NCI-H82 (cell line): ENCODE results near the gene UBTD2.
A peak's percentile ranks its signal among the peaks of the same experiment; 100 is the strongest.
"Not testable (repeated sequence)": the region's sequence is repeated elsewhere in the genome, so short reads cannot be mapped to it uniquely, and the experiment has no call there.

ENCODE experiments used
- DNase-seq: peaks from one replicate; lab custom pipeline; 2025; lab: John Stamatoyannopoulos, UW

The UBTD2 gene

GRCh38 chr5:172293054-172293744 lies 9.6 kb upstream of the UBTD2 start:
- DNase-seq, result peak; percentile 77

- not testable (repeated sequence) for DNase-seq
Measured at GRCh38 chr5:172291837-172292236, 8.3 kb upstream of the UBTD2 start.

GRCh38 chr5:172288465-172288864 lies 4.9 kb upstream of the UBTD2 start:
- no peak for DNase-seq

GRCh38 chr5:172287140-172287539 lies 3.6 kb upstream of the UBTD2 start:
- DNase-seq, result not testable (repeated sequence)

GRCh38 chr5:172285226-172286143 lies 1.9 kb upstream of the UBTD2 start:
- DNase-seq, result no peak

DNA sequence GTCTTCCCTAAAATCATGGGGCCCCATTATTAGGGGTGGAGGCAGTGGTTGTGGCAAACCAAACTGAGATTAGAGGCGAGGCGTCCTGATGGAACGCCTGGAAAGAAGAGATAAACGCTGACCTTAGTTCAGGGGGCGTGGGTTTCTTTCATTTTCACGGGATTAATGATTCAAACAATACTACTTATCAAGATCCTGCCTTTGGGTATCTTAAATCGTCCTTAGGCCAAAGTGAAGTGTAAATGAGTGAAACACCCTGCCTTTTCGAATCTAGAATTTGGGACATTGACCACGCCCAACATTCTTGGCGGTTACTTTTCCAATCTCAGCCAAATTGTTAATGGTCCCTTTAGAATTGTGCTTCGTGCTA lies 1.0 kb upstream of the UBTD2 start:
- DNase-seq, result peak; percentile 51

DNA sequence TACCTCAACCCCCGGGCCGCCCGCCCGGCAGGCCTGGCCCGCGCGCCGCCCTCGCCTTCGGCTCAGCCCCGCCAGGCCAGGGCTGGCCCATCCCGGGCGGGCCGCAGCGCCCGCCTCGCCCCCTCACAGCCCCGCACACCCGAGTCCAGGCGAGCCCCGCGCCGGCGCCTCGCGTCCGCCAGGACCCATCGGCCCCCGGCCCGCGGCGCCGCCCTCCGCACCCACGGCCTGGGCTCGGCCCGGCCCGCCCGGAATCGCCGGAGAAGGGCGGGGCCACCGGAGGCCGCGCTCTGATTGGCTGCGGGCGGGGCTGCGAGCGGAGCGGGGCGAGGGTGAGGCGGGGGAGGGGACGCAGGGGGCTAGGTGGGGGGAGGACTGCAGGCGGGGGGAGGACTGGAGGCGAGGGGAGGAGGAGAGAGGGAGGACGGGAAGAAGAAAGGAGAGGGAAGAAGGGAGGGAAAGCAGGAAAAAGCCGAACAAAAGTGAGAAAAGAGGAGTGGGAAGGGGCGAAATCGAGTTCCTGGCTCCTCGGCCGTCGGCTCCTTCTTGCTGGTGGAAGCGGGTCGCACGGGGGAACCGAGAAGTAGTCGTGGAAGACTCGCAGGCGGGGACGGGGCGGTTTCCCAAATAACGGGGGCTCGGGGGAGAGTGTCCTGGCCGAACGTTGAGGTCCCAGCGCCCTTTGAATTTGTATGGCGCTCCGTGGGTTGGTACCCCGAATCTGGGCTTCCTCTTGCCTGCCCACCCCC lies 472 bp upstream of the UBTD2 start:
- DNase-seq, result peak; percentile 86

GRCh38 chr5:172282272-172283019 lies 1.1 kb downstream of the UBTD2 start:
- no peak for DNase-seq

DNA sequence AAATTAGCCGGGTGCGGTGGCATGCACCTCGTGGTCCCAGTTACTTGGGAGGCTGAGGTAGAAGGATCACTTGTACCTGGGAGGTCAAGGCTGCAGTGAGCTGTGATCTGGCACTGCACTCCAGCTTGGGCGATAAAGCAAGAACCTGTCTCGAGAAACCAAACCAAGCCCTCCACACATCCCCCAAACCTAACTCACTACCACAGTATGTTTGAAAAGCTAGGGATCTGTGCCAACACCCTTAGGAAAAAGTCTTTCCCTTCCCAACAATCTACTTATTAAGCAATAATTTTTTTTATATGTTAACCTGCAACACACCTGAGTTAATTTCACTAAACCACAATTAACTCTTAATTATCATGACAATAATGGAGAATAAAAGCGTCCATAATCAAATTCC lies 2.2 kb downstream of the UBTD2 start:
- DNase-seq, result peak; percentile 36

- DNase-seq, result peak; percentile 70
Measured at GRCh38 chr5:172280929-172281328, 2.6 kb downstream of the UBTD2 start.

DNA sequence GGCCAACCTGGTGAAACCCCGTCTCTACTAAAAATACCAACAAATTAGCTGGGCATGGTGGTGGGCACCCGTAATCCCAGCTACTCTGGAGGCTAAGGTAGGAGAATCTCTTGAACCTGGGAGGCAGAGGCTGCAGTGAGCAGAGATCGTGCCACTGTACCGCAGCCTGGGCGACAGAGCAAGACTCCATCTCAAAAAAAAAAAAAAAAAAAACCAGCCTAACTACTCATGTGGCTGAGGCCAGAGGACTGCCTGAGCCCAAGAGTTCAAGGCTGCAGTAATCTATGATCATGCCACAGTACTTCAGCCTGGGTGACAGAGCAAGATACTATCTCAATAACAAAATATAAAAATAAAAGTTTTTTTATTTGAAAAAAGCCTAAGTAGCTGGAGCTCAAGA lies 3.2 kb downstream of the UBTD2 start:
- DNase-seq, result no peak

DNA sequence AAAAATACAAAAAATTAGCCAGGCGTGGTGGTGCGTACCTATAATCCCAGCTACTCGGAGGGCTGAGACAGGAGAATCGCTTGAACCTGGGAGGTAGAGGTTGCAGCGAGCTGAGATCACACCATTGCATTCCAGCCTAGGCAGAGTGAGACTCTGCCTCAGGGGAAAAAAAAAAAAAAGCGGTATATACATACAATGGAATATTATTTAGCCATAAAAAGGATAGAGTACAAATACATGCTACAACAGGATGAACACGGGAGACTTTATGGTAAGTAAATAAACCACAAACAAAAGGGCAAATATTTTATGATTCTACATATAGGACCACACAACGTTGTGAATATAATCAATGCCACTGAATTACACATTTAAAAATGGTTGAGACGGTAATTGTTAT lies 5.2 kb downstream of the UBTD2 start:
- no peak for DNase-seq

- no peak for DNase-seq
Measured at GRCh38 chr5:172276214-172276613, 7.3 kb downstream of the UBTD2 start.

DNA sequence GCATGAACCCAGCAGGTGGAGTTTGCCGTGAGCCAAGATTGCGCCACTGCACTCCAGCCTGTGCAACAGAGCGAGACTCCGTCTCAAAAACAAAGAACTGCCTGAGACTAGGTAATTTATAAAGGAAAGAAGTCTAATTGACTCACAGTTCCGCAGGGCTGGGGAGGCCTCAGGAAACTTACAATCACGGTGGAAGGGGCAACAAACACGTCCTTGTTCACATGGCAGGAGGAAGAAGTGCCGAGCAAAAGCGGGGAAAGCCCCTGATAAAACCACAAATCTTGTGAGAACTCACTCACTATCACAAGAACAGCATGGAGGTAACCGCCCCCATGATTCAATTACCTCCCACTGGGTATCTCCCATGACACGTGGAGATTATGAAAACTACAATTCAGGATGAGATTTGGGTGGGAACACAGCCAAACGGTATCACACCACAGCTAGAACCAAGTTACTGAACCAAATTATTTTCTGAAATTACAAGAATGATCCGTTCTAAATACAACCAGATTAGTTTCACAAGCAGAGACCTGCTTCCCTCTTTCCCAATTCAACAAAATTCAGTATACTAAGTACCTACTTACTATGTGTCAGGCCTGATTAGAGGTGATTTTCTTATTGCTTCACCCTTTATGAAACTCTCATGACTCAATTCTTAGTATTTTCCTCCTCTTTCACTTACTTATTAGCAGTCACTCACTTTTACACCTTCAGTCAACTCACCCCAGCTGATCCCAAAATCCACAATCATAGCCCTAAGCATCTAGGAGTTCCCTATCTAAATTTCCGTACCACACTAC lies 8.4 kb downstream of the UBTD2 start:
- DNase-seq, result no peak

- DNase-seq, result no peak
Measured at GRCh38 chr5:172267943-172268342, 15.6 kb downstream of the UBTD2 start.

DNA sequence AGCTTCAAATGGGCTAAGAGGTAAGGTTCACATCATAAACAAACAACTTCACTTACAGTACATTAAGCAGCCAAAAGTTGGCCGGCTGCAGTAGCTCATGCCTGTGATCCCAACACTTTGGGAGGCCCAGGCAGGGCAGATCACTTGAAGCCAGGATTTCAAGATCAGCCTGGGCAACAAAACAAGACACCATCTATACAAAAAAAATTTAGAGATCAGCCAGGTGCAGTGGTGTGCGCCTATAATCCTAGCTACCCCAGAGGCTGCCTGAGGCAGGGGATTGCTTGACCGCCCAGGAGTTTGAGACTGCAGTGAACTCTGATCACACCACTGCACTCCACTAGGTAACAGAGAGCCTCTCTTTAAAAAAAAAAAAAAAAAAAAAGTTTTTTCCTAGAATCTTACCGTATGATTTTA lies 16.9 kb downstream of the UBTD2 start:
- DNase-seq, result no peak

GRCh38 chr5:172266071-172266675 lies 17.4 kb downstream of the UBTD2 start:
- DNase-seq, result no peak

GRCh38 chr5:172264815-172265395 lies 18.7 kb downstream of the UBTD2 start:
- DNase-seq, result no peak

GRCh38 chr5:172255444-172255843 lies 28.1 kb downstream of the UBTD2 start:
- DNase-seq, result no peak

GRCh38 chr5:172252501-172252900 lies 31.1 kb downstream of the UBTD2 start:
- DNase-seq, result no peak
